Smooth muscle cell of bladder (primary cell): Measurements from ENCODE around the gene PRRC2B. TPM values are rescaled to one million over a fixed set of nuclear protein-coding genes. Genes with fewer than 3 reads are reported as not detected.

Experiments used
- total RNA-seq: library from RNA; depleted of rRNA; stranded (reverse); fragments of >200 nt; gene quantifications from 2 replicates; pipeline ENCODE4 v1.2.3, GENCODE V29; 2014

Gene PRRC2B
- total RNA-seq = 28.7 and 36.0 TPM in 2 replicates

GRCh38 chr9:131393622-131394463 is at the start of gene PRRC2B:
TSS of gene PRRC2B (plus strand) at chr9:131394086. CDS start at chr9:131430145, 36,059 bp downstream.

GRCh38 chr9:131502781-131503625 is 109.1 kb downstream of the PRRC2B start, which contains the start of gene POMT1:
TSS of gene POMT1 (plus strand) at chr9:131502918. CDS start at chr9:131504219, 1,301 bp downstream.

GRCh38 chr9:131530920-131531832 is 137.3 kb downstream of the PRRC2B start, which contains the start of gene UCK1:
TSS of gene UCK1 (minus strand) at chr9:131531263. CDS start at chr9:131531174, 89 bp downstream.

GRCh38 chr9:131545003-131545785 is 151.3 kb downstream of the PRRC2B start, which contains the start of gene PRRT1B:
TSS of gene PRRT1B (plus strand) at chr9:131545523. CDS start at chr9:131545616, 93 bp downstream.

Other genes starting within 250 kb of the PRRC2B start
- gene FAM78A, start 117.6 kb upstream of the PRRC2B start, total RNA-seq = 0.43 and 0.55 TPM in 2 replicates
- 6.8 and 14.0 TPM in 2 replicates for gene PLPP7, start 104.4 kb upstream of the PRRC2B start, total RNA-seq
- gene POMT1, start 108.8 kb downstream of the PRRC2B start, total RNA-seq = 33.2 and 35.6 TPM in 2 replicates
- gene UCK1, start 137.2 kb downstream of the PRRC2B start, total RNA-seq = 15.5 and 16.0 TPM in 2 replicates
- not detected in 2 replicates for gene PRRT1B, start 151.4 kb downstream of the PRRC2B start, total RNA-seq